Activated naive CD8-positive, alpha-beta T cell (primary cell): ENCODE measurements around the gene POFUT1.
A peak's percentile ranks its signal among the peaks of the same experiment; 100 is the strongest.
"Not testable (repeated sequence)": the region's sequence is repeated elsewhere in the genome, so short reads cannot be mapped to it uniquely, and the experiment has no call there.

ENCODE experiments used
- H3K27ac Mint-ChIP-seq: one replicate; pipeline ENCODE4 v1.8.0; 2021; ENCODE audit warnings: mixed read lengths
- H3K27me3 Mint-ChIP-seq: one replicate; pipeline ENCODE4 v1.8.0; 2021; ENCODE audit warnings: mixed read lengths
- H3K36me3 Mint-ChIP-seq: one replicate; pipeline ENCODE4 v1.8.0; 2021; ENCODE audit warnings: mixed read lengths
- H3K4me1 Mint-ChIP-seq: one replicate; pipeline ENCODE4 v1.8.0; 2021; ENCODE audit warnings: low read depth, mixed read lengths
- H3K4me3 Mint-ChIP-seq: one replicate; pipeline ENCODE4 v1.8.0; 2021; ENCODE audit warnings: mild to moderate bottlenecking, mixed read lengths
- H3K9me3 Mint-ChIP-seq: one replicate; pipeline ENCODE4 v1.8.0; 2021; ENCODE audit warnings: low read depth, mixed read lengths

The POFUT1 gene

GRCh38 chr20:32251470-32251869 is 43.8 kb downstream of the POFUT1 start:
- no peaks in the 10 kb centered on the region for H3K27me3 Mint-ChIP-seq
- H3K4me3 Mint-ChIP-seq, result peak overlapping the region; percentile 84
- H3K36me3 Mint-ChIP-seq, result peaks cover 4% of the 10 kb centered on the region
- H3K4me1 Mint-ChIP-seq, result peaks cover 56% of the 10 kb centered on the region
- H3K9me3 Mint-ChIP-seq, result peaks cover 3% of the 10 kb centered on the region
- H3K27ac Mint-ChIP-seq, result peak overlapping the region; percentile 98

- Mint-ChIP-seq H3K36me3 (peaks cover 4% of the 10 kb centered on the region), H3K9me3 (peaks cover 3% of the 10 kb centered on the region), H3K27ac (peak overlapping the region; percentile 98), H3K4me1 (peaks cover 63% of the 10 kb centered on the region), H3K4me3 (peak overlapping the region; percentile 84), H3K27me3 (no peaks in the 10 kb centered on the region)
These were observed 44.5 kb downstream of the POFUT1 start for GRCh38 chr20:32252189-32252588.

- not testable (repeated sequence) for H3K36me3 Mint-ChIP-seq, H3K27me3 Mint-ChIP-seq, H3K9me3 Mint-ChIP-seq, H3K27ac Mint-ChIP-seq, H3K4me3 Mint-ChIP-seq
- H3K4me1 Mint-ChIP-seq, result peaks cover 13% of the 10 kb centered on the region
These were observed 53.3 kb downstream of the POFUT1 start for GRCh38 chr20:32260973-32261372.

GRCh38 chr20:32261644-32262043 is 54.0 kb downstream of the POFUT1 start:
- no peaks in the 10 kb centered on the region for H3K27me3 Mint-ChIP-seq
- H3K4me3 Mint-ChIP-seq, result no peak overlapping the region
- no peaks in the 10 kb centered on the region for H3K36me3 Mint-ChIP-seq
- no peaks in the 10 kb centered on the region for H3K9me3 Mint-ChIP-seq
- H3K4me1 Mint-ChIP-seq, result peaks cover 8% of the 10 kb centered on the region
- no peak overlapping the region for H3K27ac Mint-ChIP-seq

GRCh38 chr20:32263398-32263954 is 55.8 kb downstream of the POFUT1 start:
- H3K4me3 Mint-ChIP-seq, result no peak overlapping the region
- no peak overlapping the region for H3K27ac Mint-ChIP-seq
- no peaks in the 10 kb centered on the region for H3K9me3 Mint-ChIP-seq
- H3K27me3 Mint-ChIP-seq, result no peaks in the 10 kb centered on the region
- H3K36me3 Mint-ChIP-seq, result no peaks in the 10 kb centered on the region
- no peaks in the 10 kb centered on the region for H3K4me1 Mint-ChIP-seq

- no peak overlapping the region for H3K27ac Mint-ChIP-seq
- no peak overlapping the region for H3K4me3 Mint-ChIP-seq
- no peaks in the 10 kb centered on the region for H3K27me3 Mint-ChIP-seq
- H3K36me3 Mint-ChIP-seq, result no peaks in the 10 kb centered on the region
- H3K4me1 Mint-ChIP-seq, result peaks cover 14% of the 10 kb centered on the region
- no peaks in the 10 kb centered on the region for H3K9me3 Mint-ChIP-seq
These were observed 63.9 kb downstream of the POFUT1 start for GRCh38 chr20:32271620-32272019.

- H3K27ac Mint-ChIP-seq, result no peak overlapping the region
- no peaks in the 10 kb centered on the region for H3K36me3 Mint-ChIP-seq
- H3K27me3 Mint-ChIP-seq, result no peaks in the 10 kb centered on the region
- H3K4me1 Mint-ChIP-seq, result peaks cover 32% of the 10 kb centered on the region
- no peaks in the 10 kb centered on the region for H3K9me3 Mint-ChIP-seq
- no peak overlapping the region for H3K4me3 Mint-ChIP-seq
These were observed 66.7 kb downstream of the POFUT1 start for GRCh38 chr20:32274359-32274758.

GRCh38 chr20:32275163-32275562 is 67.5 kb downstream of the POFUT1 start:
- peaks cover 37% of the 10 kb centered on the region for H3K4me1 Mint-ChIP-seq
- H3K27me3 Mint-ChIP-seq, H3K36me3 Mint-ChIP-seq, H3K4me3 Mint-ChIP-seq, H3K9me3 Mint-ChIP-seq: not testable (repeated sequence)
- H3K27ac Mint-ChIP-seq, result peak overlapping the region; percentile 19

- peak within 1 kb of the TSS; percentile 95 for H3K27ac Mint-ChIP-seq
- no peaks in the 10 kb centered on the region for H3K27me3 Mint-ChIP-seq
- peak within 1 kb of the TSS; percentile 97 for H3K4me3 Mint-ChIP-seq
- H3K36me3 Mint-ChIP-seq, result peaks cover 11% of the 10 kb centered on the region
- peaks cover 51% of the 10 kb centered on the region for H3K4me1 Mint-ChIP-seq
- H3K9me3 Mint-ChIP-seq, result no peaks in the 10 kb centered on the region
These were observed 69.9 kb downstream of the POFUT1 start, which contains the start of gene KIF3B for GRCh38 chr20:32277361-32278198. KIF3B (plus strand) TSS chr20:32277651; CDS start chr20:32309778, 32,127 bp downstream.

- Mint-ChIP-seq H3K9me3 (no peaks in the 10 kb centered on the region), H3K27me3 (no peaks in the 10 kb centered on the region), H3K4me1 (peaks cover 53% of the 10 kb centered on the region), H3K4me3 (peak overlapping the region; percentile 97), H3K27ac (peak overlapping the region; percentile 95), H3K36me3 (peaks cover 11% of the 10 kb centered on the region)
These were observed 70.5 kb downstream of the POFUT1 start for GRCh38 chr20:32278199-32278643.

- Mint-ChIP-seq H3K36me3 (peaks cover 14% of the 10 kb centered on the region), H3K27ac (peak overlapping the region; percentile 75), H3K27me3 (no peaks in the 10 kb centered on the region), H3K9me3 (no peaks in the 10 kb centered on the region), H3K4me1 (peaks cover 72% of the 10 kb centered on the region), H3K4me3 (peak overlapping the region; percentile 48)
These were observed 74.0 kb downstream of the POFUT1 start for GRCh38 chr20:32281711-32282110.

GRCh38 chr20:32282461-32282860 is 74.8 kb downstream of the POFUT1 start:
- H3K27ac Mint-ChIP-seq, result peak overlapping the region; percentile 22
- H3K4me3 Mint-ChIP-seq, result peak overlapping the region; percentile 48
- H3K36me3 Mint-ChIP-seq, result peaks cover 14% of the 10 kb centered on the region
- no peaks in the 10 kb centered on the region for H3K27me3 Mint-ChIP-seq
- H3K4me1 Mint-ChIP-seq, result peaks cover 74% of the 10 kb centered on the region
- no peaks in the 10 kb centered on the region for H3K9me3 Mint-ChIP-seq

- H3K9me3 Mint-ChIP-seq, result no peaks in the 10 kb centered on the region
- peaks cover 19% of the 10 kb centered on the region for H3K36me3 Mint-ChIP-seq
- H3K4me1 Mint-ChIP-seq, result peaks cover 65% of the 10 kb centered on the region
- H3K27me3 Mint-ChIP-seq, result no peaks in the 10 kb centered on the region
- peak overlapping the region; percentile 86 for H3K27ac Mint-ChIP-seq
- H3K4me3 Mint-ChIP-seq, result peak overlapping the region; percentile 70
These were observed 77.5 kb downstream of the POFUT1 start for GRCh38 chr20:32285082-32285620.

- Mint-ChIP-seq H3K4me3 (peak overlapping the region; percentile 70), H3K4me1 (peaks cover 66% of the 10 kb centered on the region), H3K27ac (peak overlapping the region; percentile 86), H3K9me3 (no peaks in the 10 kb centered on the region), H3K27me3 (no peaks in the 10 kb centered on the region), H3K36me3 (peaks cover 18% of the 10 kb centered on the region)
These were observed 78.1 kb downstream of the POFUT1 start for GRCh38 chr20:32285621-32286371.

GRCh38 chr20:32287231-32287638 is 79.6 kb downstream of the POFUT1 start:
- H3K27ac Mint-ChIP-seq, result peak overlapping the region; percentile 34
- no peaks in the 10 kb centered on the region for H3K9me3 Mint-ChIP-seq
- peaks cover 58% of the 10 kb centered on the region for H3K4me1 Mint-ChIP-seq
- H3K36me3 Mint-ChIP-seq, result peaks cover 13% of the 10 kb centered on the region
- H3K4me3 Mint-ChIP-seq, result no peak overlapping the region
- H3K27me3 Mint-ChIP-seq, result no peaks in the 10 kb centered on the region
